ENCODE results near the gene CLEC12A. TPM values are rescaled to one million over a fixed set of nuclear protein-coding genes. Genes with fewer than 3 reads are reported as not detected.

CLEC12A gene
- total RNA-seq, 1 donor from 2014 or later, result not detected

- no peaks in the 10 kb centered on the region for H3K4me1 ChIP-seq
- Mint-ChIP-seq H3K4me1 (no peaks in the 10 kb centered on the region), H3K4me3 (no peak overlapping the region), H3K9me3 (no peaks in the 10 kb centered on the region), H3K27ac (no peak overlapping the region), H3K27me3 (ENCODE audit: insufficient read depth, low read depth) (peaks cover 2% of the 10 kb centered on the region), H3K36me3 (no peaks in the 10 kb centered on the region)
- no peaks in the 10 kb centered on the region for H4K20me1 ChIP-seq (ENCODE audit: low read depth)
- no peak overlapping the region for H3K4me2 ChIP-seq
- no peak overlapping the region for H3K9ac ChIP-seq
- H3K36me3 ChIP-seq, result no peaks in the 10 kb centered on the region
- DNase-seq (ENCODE audit: low spot score), result no peak
- TF ChIP-seq EZH2 (IDR thresholded peaks at IDR 0.05), result no peak
- TF ChIP-seq, protein P1, sequence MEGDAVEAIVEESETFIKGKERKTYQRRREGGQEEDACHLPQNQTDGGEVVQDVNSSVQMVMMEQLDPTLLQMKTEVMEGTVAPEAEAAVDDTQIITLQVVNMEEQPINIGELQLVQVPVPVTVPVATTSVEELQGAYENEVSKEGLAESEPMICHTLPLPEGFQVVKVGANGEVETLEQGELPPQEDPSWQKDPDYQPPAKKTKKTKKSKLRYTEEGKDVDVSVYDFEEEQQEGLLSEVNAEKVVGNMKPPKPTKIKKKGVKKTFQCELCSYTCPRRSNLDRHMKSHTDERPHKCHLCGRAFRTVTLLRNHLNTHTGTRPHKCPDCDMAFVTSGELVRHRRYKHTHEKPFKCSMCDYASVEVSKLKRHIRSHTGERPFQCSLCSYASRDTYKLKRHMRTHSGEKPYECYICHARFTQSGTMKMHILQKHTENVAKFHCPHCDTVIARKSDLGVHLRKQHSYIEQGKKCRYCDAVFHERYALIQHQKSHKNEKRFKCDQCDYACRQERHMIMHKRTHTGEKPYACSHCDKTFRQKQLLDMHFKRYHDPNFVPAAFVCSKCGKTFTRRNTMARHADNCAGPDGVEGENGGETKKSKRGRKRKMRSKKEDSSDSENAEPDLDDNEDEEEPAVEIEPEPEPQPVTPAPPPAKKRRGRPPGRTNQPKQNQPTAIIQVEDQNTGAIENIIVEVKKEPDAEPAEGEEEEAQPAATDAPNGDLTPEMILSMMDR (IDR thresholded peaks at IDR 0.05), result no peak
- TF ChIP-seq EZH2phosphoT487 (IDR thresholded peaks at IDR 0.05), result no peak
- H2AFZ ChIP-seq (replicated peaks), result no peak overlapping the region
- H3K27me3 ChIP-seq, result no peaks in the 10 kb centered on the region
- no peaks in the 10 kb centered on the region for H3F3A ChIP-seq (ENCODE audit: low read depth)
- no peak overlapping the region for H3K4me3 ChIP-seq
- no peak overlapping the region for H3K27ac ChIP-seq
- H3K9me3 ChIP-seq (ENCODE audit: low read depth), result no peaks in the 10 kb centered on the region
- H3K79me2 ChIP-seq (ENCODE audit: low read depth), result no peaks in the 10 kb centered on the region
Observed at GRCh38 chr12:9936591-9936990, 34.6 kb upstream of the CLEC12A start.

DNA sequence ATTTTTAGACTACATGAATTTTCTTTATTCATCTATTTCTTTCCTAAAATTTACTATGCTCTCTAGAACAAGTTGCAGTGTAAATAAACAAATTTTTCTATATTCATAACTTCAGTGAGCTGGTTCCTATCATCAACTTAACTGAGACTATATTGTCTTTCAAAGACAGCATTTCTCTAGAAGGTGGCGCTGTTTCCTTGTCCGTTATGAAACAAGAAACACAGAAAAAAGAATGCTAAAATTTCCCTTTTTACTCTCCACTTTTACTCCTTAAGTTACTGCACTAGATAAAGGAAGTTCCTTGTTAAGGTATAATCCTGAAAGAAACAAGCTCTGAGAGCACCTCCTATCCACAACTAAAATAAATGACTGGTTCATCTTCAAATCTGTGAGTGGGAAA lies 30.8 kb upstream of the CLEC12A start:
- no peaks in the 10 kb centered on the region for H3K9me3 ChIP-seq (ENCODE audit: low read depth)
- H3K4me1 ChIP-seq, result no peaks in the 10 kb centered on the region
- H3K27me3 ChIP-seq, result no peaks in the 10 kb centered on the region
- Mint-ChIP-seq H3K4me1 (no peaks in the 10 kb centered on the region), H3K9me3 (no peaks in the 10 kb centered on the region), H3K36me3 (no peaks in the 10 kb centered on the region), H3K27me3 (ENCODE audit: insufficient read depth, low read depth) (peaks cover 2% of the 10 kb centered on the region), H3K4me3 (no peak overlapping the region), H3K27ac (no peak overlapping the region)
- no peak overlapping the region for H3K9ac ChIP-seq
- H3K4me2 ChIP-seq, result no peak overlapping the region
- no peaks in the 10 kb centered on the region for H4K20me1 ChIP-seq (ENCODE audit: low read depth)
- no peak overlapping the region for H3K4me3 ChIP-seq
- H3K27ac ChIP-seq, result no peak overlapping the region
- DNase-seq (ENCODE audit: low spot score), result peak; percentile 14
- no peaks in the 10 kb centered on the region for H3K36me3 ChIP-seq
- no peak overlapping the region for H2AFZ ChIP-seq (replicated peaks)
- no peaks in the 10 kb centered on the region for H3K79me2 ChIP-seq (ENCODE audit: low read depth)
- no peaks in the 10 kb centered on the region for H3F3A ChIP-seq (ENCODE audit: low read depth)
- TF ChIP-seq, protein P1 (IDR thresholded peaks at IDR 0.05), result peak; percentile 51
- TF ChIP-seq EZH2 (IDR thresholded peaks at IDR 0.05), result no peak
- TF ChIP-seq EZH2phosphoT487 (IDR thresholded peaks at IDR 0.05), result no peak

DNA sequence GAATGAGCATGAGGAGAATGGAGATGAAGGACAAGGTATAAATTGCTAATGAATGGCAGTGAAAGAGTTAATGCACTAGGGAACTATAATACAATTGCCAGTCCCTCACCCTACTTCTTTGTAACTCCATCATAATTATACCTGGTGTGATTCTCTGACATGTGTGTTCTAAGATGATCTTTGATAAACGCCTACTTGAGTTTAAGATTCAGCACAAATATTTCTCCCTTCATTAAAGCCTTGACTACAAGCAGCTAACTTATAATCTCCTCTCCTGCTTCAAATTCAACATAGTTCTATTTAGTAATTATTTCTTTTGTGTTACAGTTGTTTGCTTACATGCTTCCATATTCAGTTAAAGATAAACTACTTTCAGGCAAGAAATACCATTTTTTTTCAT lies 29.4 kb upstream of the CLEC12A start:
- TF ChIP-seq, protein P1 (IDR thresholded peaks at IDR 0.05), result no peak
- no peak for TF ChIP-seq EZH2 (IDR thresholded peaks at IDR 0.05)
- no peak for TF ChIP-seq EZH2phosphoT487 (IDR thresholded peaks at IDR 0.05)
- no peaks in the 10 kb centered on the region for H3F3A ChIP-seq (ENCODE audit: low read depth)
- H3K9me3 Mint-ChIP-seq, result no peaks in the 10 kb centered on the region
- no peak for DNase-seq (ENCODE audit: low spot score)
- no peak overlapping the region for H3K27ac ChIP-seq
- no peaks in the 10 kb centered on the region for H3K36me3 ChIP-seq
- no peak overlapping the region for H3K4me3 Mint-ChIP-seq
- no peaks in the 10 kb centered on the region for H4K20me1 ChIP-seq (ENCODE audit: low read depth)
- no peak overlapping the region for H3K27ac Mint-ChIP-seq
- no peak overlapping the region for H2AFZ ChIP-seq (replicated peaks)
- H3K27me3 Mint-ChIP-seq (ENCODE audit: insufficient read depth, low read depth), result peaks cover 2% of the 10 kb centered on the region
- H3K36me3 Mint-ChIP-seq, result no peaks in the 10 kb centered on the region
- no peaks in the 10 kb centered on the region for H3K79me2 ChIP-seq (ENCODE audit: low read depth)
- H3K4me1 Mint-ChIP-seq, result no peaks in the 10 kb centered on the region
- H3K4me3 ChIP-seq, result no peak overlapping the region
- H3K27me3 ChIP-seq, result no peaks in the 10 kb centered on the region
- no peak overlapping the region for H3K9ac ChIP-seq
- H3K9me3 ChIP-seq (ENCODE audit: low read depth), result no peaks in the 10 kb centered on the region
- H3K4me1 ChIP-seq, result no peaks in the 10 kb centered on the region
- no peak overlapping the region for H3K4me2 ChIP-seq
